Mucosa of rectum (tissue), 2 donors: ENCODE measurements around the gene CTIF.

Source experiments
- H3K27ac ChIP-seq, 2 donors: one replicate each; pipeline ENCODE4 v1.7.0; 2013; ENCODE audit warnings: inconsistent platforms in 2 of 2, low read depth in 2 of 2, low read length in 2 of 2
- H3K27me3 ChIP-seq, 2 donors: one replicate each; pipeline ENCODE4 v1.7.0; 2013; ENCODE audit warnings: low read length in 2 of 2; ENCODE audit not compliant: control insufficient read depth in 2 of 2, insufficient read depth in 2 of 2
- H3K36me3 ChIP-seq, 2 donors: one replicate each; pipeline ENCODE4 v1.7.0; 2013; ENCODE audit warnings: low read length in 2 of 2; ENCODE audit not compliant: control insufficient read depth in 2 of 2, insufficient read depth in 2 of 2
- H3K4me1 ChIP-seq, 2 donors: one replicate each; pipeline ENCODE4 v1.7.0; 2013; ENCODE audit warnings: low read length in 2 of 2, mild to moderate bottlenecking in 1 of 2; ENCODE audit not compliant: control insufficient read depth in 2 of 2, insufficient read depth in 2 of 2
- H3K4me3 ChIP-seq, 2 donors: one replicate each; pipeline ENCODE4 v1.7.0; 2013; ENCODE audit warnings: low read length in 2 of 2
- H3K9ac ChIP-seq, 2 donors: one replicate each; pipeline ENCODE4 v1.7.0; 2013; ENCODE audit warnings: low read length in 2 of 2, low read depth in 1 of 2, mild to moderate bottlenecking in 1 of 2
- H3K9me3 ChIP-seq, 2 donors: one replicate each; pipeline ENCODE4 v1.7.0; 2013; ENCODE audit warnings: low read length in 2 of 2; ENCODE audit not compliant: control insufficient read depth in 2 of 2
- donor health status: healthy.
- donor health status: Normal muscosa, but diverticular disease.

The CTIF gene

DNA sequence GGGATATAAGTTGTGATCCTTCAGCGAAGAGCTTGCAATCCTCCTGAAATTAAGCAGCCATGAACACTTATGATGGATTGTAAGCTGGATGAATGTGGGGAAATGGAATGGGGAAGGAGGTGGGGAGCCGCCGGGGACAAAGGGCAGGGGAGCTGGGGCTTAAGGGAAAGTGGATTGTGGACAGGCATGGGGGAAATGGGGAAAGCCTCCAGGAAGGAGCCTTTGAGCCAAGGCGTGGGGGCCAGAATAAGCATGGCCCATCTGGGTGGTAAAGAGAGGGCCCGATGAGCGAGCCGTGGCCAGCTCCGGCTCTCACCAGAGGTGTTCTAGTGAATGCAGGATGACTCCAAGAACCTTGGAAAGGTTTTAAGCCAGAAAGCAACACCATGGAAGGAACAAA is 288.0 kb downstream of the CTIF start:
- Histone ChIP-seq H3K27me3 (no peaks in the 10 kb centered on the region), H3K36me3 (no peaks in the 10 kb centered on the region), H3K4me3 (no peak overlapping the region), H3K9ac (no peak overlapping the region), H3K4me1 (peaks cover 14 to 25% of the 10 kb centered on the region in 2 donors), H3K9me3 (no peaks in the 10 kb centered on the region), H3K27ac (no peak overlapping the region)

DNA sequence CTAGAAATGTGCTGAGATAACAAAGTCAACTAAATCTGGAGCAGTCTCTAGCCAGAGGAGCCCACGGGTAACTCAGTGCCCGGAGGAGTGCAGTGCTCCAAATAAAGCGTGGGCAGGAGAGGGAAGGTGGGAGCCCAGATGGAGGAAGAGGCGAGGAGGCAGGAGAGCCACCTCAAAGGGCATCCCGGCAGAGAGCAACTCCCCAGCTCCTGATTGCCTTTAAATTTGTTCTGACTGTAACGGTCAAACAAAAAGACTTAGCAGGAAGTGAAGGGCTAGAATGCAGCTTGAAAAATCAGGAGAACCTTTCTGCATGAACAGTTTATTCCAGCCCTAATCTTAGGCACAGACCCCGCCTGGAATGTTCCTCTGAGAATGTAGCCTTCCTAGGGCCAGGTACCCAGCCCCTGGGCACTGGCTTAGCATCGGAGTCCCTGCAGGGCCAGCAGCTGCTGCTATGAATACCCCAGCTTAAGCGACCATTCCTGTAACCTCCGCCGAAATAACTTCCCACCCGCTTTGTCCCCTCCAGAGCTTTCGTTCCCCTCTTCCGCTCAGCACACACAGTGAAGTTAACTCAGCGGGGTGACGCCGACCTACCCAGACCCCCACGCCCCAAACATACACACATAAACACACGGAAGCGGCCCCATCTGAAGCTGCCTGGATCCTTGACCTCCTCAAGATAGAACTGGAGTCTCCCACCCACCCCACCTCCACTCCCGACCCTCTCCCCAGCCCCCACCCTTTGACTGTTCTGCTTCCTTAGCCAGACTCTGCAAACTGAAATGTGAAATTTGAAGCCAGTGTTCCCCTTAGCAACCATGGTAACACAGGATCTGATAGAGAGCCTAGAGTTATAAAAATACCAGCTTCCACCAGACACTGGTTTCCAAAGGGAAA is 288.7 kb downstream of the CTIF start:
- H3K9ac ChIP-seq: peak overlapping the region in 1 of 2 donors; percentile 24
- H3K4me1 ChIP-seq: peaks cover 17 to 25% of the 10 kb centered on the region in 2 donors
- H3K4me3 ChIP-seq: peak overlapping the region in 1 of 2 donors; percentile 37

DNA sequence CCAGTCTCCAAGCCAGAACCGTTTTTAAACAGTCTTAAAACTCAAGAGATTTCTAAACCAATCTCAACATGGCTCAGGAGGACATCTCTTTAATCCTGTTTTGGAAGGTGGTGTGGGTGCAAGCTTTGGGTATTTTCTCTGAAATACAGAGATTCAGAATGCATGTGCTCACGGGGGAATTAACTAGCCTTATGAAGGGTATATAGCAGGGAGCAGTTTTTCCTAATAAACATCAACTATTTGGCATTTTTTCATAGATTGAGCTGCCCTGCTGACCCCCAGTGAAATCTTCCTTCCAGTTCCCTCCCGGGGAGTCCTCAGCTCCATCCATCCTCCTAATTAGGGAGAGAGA is 289.3 kb downstream of the CTIF start:
- peaks cover 19 to 31% of the 10 kb centered on the region in 2 donors for H3K4me1 ChIP-seq
- H3K9ac ChIP-seq: no peak overlapping the region
- no peaks in the 10 kb centered on the region for H3K36me3 ChIP-seq
- no peaks in the 10 kb centered on the region for H3K9me3 ChIP-seq
- H3K27me3 ChIP-seq: no peaks in the 10 kb centered on the region
- H3K27ac ChIP-seq: peak overlapping the region; percentile 8 to 43
- no peak overlapping the region for H3K4me3 ChIP-seq

More for the DNA sequence above, 288.7 kb downstream of the CTIF start:
- no peaks in the 10 kb centered on the region for H3K9me3 ChIP-seq
- H3K27ac ChIP-seq: peak overlapping the region; percentile 43 to 45
- no peaks in the 10 kb centered on the region for H3K36me3 ChIP-seq
- H3K27me3 ChIP-seq: no peaks in the 10 kb centered on the region

GRCh38 chr18:48828691-48829442 is 290.0 kb downstream of the CTIF start:
- peak overlapping the region in 1 of 2 donors; percentile 43 for H3K27ac ChIP-seq
- H3K9ac ChIP-seq: no peak overlapping the region
- no peak overlapping the region for H3K4me3 ChIP-seq
- H3K27me3 ChIP-seq: no peaks in the 10 kb centered on the region
- H3K9me3 ChIP-seq: no peaks in the 10 kb centered on the region
- peaks cover 21 to 37% of the 10 kb centered on the region in 2 donors for H3K4me1 ChIP-seq
- H3K36me3 ChIP-seq: no peaks in the 10 kb centered on the region

DNA sequence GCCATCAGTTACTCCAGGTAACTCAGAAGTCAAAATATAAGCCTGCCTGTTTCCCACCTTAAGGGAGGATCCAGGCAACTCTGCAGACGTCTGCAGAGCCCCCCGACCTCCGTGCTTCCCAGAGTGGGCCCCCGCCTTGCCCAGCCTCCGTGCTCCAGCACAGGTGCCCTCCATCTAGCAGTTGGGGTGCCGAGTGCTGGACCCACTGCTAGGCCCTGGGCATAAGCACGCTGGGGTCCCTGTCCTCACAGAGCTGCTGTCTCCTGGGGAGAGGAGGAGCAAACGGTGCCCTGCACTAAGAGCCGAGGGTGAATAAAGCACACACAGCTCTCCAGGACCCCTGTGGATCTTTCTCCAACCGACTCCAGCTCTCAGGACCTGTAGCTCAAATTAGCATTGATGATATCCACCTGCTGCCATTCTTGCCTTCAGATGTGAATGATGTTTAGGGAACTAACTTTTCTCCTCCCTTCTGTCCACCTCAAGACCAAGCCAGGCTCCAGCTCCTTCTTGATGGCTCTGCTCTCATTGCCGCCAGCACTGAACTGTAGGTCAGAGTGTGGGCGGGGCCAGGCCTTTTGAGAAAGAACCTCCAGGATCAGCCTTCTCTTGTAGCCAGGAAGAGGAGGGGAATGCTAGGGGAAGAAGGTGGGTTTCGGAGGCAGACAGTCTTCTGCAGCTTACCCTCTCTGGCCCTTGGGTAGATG is 290.8 kb downstream of the CTIF start:
- H3K36me3 ChIP-seq: no peaks in the 10 kb centered on the region
- no peak overlapping the region for H3K27ac ChIP-seq
- H3K4me3 ChIP-seq: no peak overlapping the region
- no peak overlapping the region for H3K9ac ChIP-seq
- H3K4me1 ChIP-seq: peaks cover 25 to 37% of the 10 kb centered on the region in 2 donors
- no peaks in the 10 kb centered on the region for H3K9me3 ChIP-seq
- H3K27me3 ChIP-seq: no peaks in the 10 kb centered on the region

DNA sequence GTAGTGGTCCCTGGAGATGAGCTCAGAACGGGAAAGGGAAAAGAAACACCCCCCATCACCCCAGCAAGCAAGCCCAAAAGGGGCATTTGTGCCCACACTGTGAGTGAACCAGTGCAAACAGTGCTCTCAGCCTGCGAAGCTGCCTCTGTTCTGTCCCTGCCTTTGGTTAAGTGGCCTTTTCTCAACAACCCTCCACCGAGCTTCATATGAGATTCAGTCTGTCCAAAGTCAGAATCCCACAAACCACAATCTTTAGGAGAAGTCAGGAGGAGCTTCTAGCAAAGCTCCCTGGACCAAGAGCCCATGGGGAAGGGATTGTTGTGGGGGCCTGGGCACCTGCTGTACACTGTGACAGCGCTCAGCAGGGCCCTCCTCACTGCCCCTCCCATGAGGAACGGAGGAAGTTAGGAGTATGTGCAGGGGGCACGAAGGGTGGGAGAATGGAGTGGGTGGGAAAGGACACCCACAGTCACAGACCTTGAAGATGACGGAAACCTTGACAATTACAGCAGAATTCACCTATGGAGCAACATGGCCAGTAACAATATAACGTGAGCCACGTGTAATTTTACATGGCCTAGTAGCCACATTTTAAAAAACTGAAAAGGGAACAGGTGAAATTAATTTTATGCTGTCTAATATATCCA is 292.4 kb downstream of the CTIF start:
- Histone ChIP-seq H3K9me3 (no peaks in the 10 kb centered on the region), H3K4me1 (peaks cover 25 to 42% of the 10 kb centered on the region in 2 donors), H3K4me3 (no peak overlapping the region), H3K27ac (no peak overlapping the region), H3K36me3 (no peaks in the 10 kb centered on the region), H3K27me3 (no peaks in the 10 kb centered on the region), H3K9ac (no peak overlapping the region)

DNA sequence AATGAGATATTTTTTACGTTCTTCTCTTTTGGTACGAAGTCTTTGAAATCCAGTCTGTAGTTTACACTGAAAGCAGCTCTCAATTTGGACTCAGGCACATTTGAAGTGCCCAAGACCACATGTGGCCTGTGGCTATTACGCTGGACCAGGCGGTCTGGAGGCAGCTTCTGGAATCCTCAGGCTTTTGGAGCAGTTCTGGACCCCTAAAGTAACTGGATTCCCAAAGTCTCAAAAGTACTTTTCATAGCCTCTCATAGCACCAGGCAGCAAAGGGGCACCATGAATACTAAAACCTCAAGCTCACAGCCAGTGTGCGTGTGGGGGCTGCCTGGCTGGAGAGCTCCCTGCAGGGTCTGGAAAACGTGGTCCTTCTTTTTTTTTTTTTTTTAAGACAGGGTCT is 293.0 kb downstream of the CTIF start:
- Histone ChIP-seq H3K36me3 (no peaks in the 10 kb centered on the region), H3K4me3 (no peak overlapping the region), H3K9ac (no peak overlapping the region), H3K9me3 (no peaks in the 10 kb centered on the region), H3K27me3 (no peaks in the 10 kb centered on the region), H3K27ac (no peak overlapping the region), H3K4me1 (peaks cover 25 to 42% of the 10 kb centered on the region in 2 donors)

DNA sequence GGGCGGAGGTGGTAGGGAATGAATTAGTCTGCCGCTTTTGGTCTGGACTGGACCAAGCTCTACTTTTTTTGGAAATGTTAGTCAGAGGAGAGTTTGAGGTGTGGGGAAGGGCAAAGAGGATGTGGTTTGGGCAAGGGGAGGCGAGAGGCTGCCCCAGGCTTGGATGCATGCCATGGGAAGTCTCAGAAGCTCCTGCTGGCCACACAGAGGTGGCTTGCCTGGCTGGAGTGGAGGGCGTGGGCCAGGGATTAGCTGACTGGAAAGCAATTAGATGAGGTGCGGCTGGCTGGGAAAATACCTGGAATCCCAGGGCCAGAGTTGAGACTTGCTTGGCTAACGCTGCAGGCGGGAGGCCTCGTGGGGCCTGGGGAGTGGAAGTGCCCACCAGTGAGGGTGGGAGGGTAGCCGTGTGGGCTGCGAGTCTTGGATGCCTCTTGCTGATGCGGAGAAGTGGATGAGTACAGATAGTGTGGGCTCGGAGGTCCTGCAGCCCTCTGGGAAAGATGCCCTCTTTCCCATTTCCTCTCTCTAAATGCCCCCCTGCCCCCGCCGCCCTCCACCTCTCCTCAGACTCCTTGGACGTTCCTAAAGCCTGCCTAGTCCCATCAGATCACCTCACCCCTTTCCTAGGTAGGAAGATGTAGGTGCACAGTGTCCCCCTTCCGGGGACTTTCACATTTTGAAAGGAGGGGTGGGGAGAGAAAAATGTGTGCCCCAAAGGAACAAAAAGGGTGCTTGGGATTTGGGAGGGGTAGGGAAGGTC is 294.3 kb downstream of the CTIF start:
- H3K27ac ChIP-seq: peak overlapping the region in 1 of 2 donors; percentile 17
- no peaks in the 10 kb centered on the region for H3K27me3 ChIP-seq
- H3K36me3 ChIP-seq: no peaks in the 10 kb centered on the region
- H3K4me3 ChIP-seq: no peak overlapping the region
- H3K9me3 ChIP-seq: no peaks in the 10 kb centered on the region
- no peak overlapping the region for H3K9ac ChIP-seq
- peaks cover 21 to 31% of the 10 kb centered on the region in 2 donors for H3K4me1 ChIP-seq

GRCh38 chr18:48833701-48834412 is 295.0 kb downstream of the CTIF start:
- Histone ChIP-seq H3K27me3 (no peaks in the 10 kb centered on the region), H3K9me3 (no peaks in the 10 kb centered on the region), H3K36me3 (no peaks in the 10 kb centered on the region), H3K9ac (no peak overlapping the region), H3K4me1 (peaks cover 13 to 24% of the 10 kb centered on the region in 2 donors), H3K4me3 (peak overlapping the region; percentile 1 to 51), H3K27ac (peak overlapping the region; percentile 0 to 17)
